ENCODE results near the gene GSKIP. TPM values are rescaled to one million over a fixed set of nuclear protein-coding genes. Genes with fewer than 3 reads are reported as not detected.

Gene GSKIP
- polyA plus RNA-seq, 1 of the 3 experiments (the other 2 are of a cell fraction), result 13.6 TPM

GRCh38 chr14:96423446-96424108, 60.3 kb downstream of the GSKIP start:
- Histone ChIP-seq H3K36me3 (replicated peaks in 1 of 2; ENCODE audit: control insufficient read depth in 1 of 2, insufficient read depth in 2 of 2, low read length in 1 of 2) (no peaks in the 10 kb centered on the region), H4K20me1 (ENCODE audit: insufficient read depth) (no peaks in the 10 kb centered on the region), H3K9ac (no peak overlapping the region), H3K79me2 (ENCODE audit: insufficient read depth) (no peaks in the 10 kb centered on the region), H3K27ac (ENCODE audit: low read depth in 2 of 2, low read length in 1 of 2) (no peak overlapping the region), H3K9me3 (no peaks in the 10 kb centered on the region), H3K27me3 (ENCODE audit: insufficient read depth) (no peaks in the 10 kb centered on the region), H3K4me1 (ENCODE audit: control insufficient read depth in 1 of 2, insufficient read depth in 2 of 2, low read depth in 1 of 2, low read length in 1 of 2) (no peaks in the 10 kb centered on the region), H3F3A (replicated peaks; ENCODE audit: insufficient read depth) (no peaks in the 10 kb centered on the region), H3K9me2 (no peaks in the 10 kb centered on the region), H3K4me2 (no peak overlapping the region), H2AFZ (ENCODE audit: low read depth) (no peak overlapping the region; the same call in 1 of the 2 replicates), H3K4me3 (ENCODE audit: low read depth in 2 of 2, low read length in 1 of 2) (no peak overlapping the region)
- CTCF ChIA-PET, result interaction anchor here (0.7 to 6.7 kb wide), 15 partner anchors 8 to 425 kb away, joined by 3 to 68 read pairs (median 5); no protein-coding TSS in a partner anchor
- POLR2A ChIA-PET, result interaction anchor here (0.7 kb wide), 1 partner anchor 318 kb away, joined by 3 read pairs; no protein-coding TSS in a partner anchor
- WGBS (ENCODE audit: low lambda C conversion rate), result 82% methylated on average over 18 of the region's 25 CpGs
- DNase-seq, result no peak
- no peak for TF ChIP-seq SIN3A (IDR thresholded peaks at IDR 0.05; ENCODE audit: borderline replicate concordance, low read depth, low read length)
- TF ChIP-seq, protein P1, sequence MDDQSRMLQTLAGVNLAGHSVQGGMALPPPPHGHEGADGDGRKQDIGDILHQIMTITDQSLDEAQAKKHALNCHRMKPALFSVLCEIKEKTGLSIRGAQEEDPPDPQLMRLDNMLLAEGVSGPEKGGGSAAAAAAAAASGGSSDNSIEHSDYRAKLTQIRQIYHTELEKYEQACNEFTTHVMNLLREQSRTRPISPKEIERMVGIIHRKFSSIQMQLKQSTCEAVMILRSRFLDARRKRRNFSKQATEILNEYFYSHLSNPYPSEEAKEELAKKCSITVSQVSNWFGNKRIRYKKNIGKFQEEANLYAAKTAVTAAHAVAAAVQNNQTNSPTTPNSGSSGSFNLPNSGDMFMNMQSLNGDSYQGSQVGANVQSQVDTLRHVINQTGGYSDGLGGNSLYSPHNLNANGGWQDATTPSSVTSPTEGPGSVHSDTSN (IDR thresholded peaks at IDR 0.05), result no peak
- TF ChIP-seq, protein P2, sequence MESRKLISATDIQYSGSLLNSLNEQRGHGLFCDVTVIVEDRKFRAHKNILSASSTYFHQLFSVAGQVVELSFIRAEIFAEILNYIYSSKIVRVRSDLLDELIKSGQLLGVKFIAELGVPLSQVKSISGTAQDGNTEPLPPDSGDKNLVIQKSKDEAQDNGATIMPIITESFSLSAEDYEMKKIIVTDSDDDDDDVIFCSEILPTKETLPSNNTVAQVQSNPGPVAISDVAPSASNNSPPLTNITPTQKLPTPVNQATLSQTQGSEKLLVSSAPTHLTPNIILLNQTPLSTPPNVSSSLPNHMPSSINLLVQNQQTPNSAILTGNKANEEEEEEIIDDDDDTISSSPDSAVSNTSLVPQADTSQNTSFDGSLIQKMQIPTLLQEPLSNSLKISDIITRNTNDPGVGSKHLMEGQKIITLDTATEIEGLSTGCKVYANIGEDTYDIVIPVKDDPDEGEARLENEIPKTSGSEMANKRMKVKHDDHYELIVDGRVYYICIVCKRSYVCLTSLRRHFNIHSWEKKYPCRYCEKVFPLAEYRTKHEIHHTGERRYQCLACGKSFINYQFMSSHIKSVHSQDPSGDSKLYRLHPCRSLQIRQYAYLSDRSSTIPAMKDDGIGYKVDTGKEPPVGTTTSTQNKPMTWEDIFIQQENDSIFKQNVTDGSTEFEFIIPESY (IDR thresholded peaks at IDR 0.05; ENCODE audit: borderline replicate concordance, low read depth), result no peak
- TF ChIP-seq EP300 (IDR thresholded peaks at IDR 0.05; ENCODE audit: borderline replicate concordance in 1 of 2, low read depth in 1 of 2, low read length in 1 of 2), result no peak
- TF ChIP-seq MAX (IDR thresholded peaks at IDR 0.05; ENCODE audit: low read depth), result no peak
- TF ChIP-seq, protein P3, sequence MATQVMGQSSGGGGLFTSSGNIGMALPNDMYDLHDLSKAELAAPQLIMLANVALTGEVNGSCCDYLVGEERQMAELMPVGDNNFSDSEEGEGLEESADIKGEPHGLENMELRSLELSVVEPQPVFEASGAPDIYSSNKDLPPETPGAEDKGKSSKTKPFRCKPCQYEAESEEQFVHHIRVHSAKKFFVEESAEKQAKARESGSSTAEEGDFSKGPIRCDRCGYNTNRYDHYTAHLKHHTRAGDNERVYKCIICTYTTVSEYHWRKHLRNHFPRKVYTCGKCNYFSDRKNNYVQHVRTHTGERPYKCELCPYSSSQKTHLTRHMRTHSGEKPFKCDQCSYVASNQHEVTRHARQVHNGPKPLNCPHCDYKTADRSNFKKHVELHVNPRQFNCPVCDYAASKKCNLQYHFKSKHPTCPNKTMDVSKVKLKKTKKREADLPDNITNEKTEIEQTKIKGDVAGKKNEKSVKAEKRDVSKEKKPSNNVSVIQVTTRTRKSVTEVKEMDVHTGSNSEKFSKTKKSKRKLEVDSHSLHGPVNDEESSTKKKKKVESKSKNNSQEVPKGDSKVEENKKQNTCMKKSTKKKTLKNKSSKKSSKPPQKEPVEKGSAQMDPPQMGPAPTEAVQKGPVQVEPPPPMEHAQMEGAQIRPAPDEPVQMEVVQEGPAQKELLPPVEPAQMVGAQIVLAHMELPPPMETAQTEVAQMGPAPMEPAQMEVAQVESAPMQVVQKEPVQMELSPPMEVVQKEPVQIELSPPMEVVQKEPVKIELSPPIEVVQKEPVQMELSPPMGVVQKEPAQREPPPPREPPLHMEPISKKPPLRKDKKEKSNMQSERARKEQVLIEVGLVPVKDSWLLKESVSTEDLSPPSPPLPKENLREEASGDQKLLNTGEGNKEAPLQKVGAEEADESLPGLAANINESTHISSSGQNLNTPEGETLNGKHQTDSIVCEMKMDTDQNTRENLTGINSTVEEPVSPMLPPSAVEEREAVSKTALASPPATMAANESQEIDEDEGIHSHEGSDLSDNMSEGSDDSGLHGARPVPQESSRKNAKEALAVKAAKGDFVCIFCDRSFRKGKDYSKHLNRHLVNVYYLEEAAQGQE (IDR thresholded peaks at IDR 0.05; ENCODE audit: low read depth, low read length), result no peak
